GM21515 (cell line): ENCODE measurements around the gene COL12A1.

Source experiments
- ATAC-seq: cut with Tn5 transposase; IDR thresholded peaks from one replicate; pipeline ENCODE4 v1.9.1; 2021; ENCODE audit not compliant: unreplicated experiment

The COL12A1 gene

DNA sequence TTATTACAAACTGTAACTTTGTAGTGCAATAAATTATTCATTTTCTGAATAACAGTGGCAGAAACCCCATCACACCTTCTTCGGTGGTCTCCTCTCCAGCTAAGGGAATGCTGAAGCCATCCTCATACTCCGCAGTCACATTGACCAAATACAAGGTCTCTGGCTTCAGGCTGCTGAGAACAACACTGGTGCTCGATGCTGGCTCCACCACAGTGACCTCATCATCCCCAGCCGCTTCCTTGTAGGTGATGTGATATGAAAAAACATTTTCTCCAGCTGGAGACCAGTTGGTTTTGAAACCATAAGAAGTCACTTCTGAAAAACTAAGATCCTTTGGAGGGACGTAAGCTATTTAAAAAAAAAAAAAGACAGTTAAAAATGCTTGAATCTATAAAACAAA is 25.0 kb downstream of the COL12A1 start:
- no peak for ATAC-seq

DNA sequence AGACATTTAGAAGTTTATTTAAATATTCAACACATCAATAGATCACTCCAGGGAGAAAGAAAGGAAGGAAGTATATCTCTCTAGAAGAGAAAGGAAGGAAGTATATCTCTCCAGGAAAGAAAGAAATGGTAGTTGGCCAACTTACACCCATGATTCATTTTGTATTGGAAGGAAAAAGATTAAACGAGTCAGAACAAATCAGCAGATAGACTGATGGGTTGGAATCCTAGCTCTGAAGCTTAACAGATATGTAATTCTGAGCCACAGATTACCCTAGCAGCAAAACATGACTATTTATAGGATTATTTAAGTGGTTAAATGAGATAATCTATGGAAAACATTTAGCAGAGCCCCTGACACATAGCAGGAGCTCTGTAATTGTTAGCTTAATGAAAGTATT is 27.1 kb downstream of the COL12A1 start:
- no peak for ATAC-seq

DNA sequence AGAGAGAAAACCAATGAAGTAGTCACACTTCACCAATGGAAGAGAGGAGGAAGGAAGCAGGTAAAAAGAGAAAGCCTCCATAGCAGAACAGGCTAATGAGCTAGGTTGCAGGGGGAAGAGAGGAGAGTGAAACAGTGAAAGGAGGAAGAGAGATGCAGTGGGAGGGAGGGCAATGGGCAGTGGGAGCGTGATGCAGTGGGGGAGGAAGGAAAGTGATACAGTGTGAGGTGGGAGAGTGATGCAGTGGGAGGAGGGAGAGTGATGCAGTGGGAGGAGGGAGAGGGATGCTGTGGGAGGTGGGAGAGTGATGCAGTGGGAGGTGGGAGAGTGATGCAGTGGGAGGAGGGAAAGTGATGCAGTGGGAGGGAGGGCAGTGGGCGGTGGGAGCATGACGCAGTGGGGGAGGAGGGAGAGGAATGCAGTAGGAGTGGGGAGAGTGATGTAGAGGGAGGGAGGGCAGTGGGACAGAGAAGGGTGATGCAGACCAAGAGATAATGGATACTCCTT is 29.7 kb downstream of the COL12A1 start:
- no peak for ATAC-seq

DNA sequence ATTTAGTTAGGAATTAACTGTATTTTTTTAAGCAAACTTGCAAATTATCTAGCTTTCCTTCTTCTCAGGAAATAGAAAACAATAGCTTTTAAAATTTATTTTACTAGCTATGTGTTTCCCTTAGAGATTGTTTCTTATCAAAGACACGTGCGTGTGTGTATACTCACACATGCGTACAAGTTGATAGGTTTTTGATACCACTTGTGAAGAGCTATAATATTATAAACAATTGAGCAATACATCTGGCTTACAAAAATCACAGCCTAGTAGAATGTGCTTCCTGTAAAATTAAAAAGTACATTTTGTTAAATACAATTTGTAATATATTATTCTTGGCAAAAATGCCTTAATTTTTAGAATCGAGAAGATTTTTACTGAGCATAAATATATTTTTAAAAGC is 33.9 kb downstream of the COL12A1 start:
- no peak for ATAC-seq

DNA sequence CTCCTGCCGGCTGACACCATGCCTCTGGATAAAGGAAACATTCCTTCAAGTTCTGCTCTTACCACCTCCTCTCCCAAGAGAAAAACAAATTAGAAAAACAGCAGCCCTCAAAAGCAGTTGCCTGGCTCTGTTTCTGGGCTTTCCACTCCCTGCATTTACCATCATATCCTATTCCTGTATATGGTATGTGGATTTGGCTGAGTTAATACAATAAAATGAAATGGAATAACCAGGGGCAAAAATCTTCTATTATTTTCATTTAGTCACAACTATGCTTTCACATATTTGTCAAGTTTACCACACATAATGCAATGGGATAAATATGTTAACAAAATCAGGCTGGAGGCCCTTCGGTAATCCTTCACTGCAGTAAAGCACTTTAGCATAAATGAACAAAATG is 34.3 kb downstream of the COL12A1 start:
- no peak for ATAC-seq

DNA sequence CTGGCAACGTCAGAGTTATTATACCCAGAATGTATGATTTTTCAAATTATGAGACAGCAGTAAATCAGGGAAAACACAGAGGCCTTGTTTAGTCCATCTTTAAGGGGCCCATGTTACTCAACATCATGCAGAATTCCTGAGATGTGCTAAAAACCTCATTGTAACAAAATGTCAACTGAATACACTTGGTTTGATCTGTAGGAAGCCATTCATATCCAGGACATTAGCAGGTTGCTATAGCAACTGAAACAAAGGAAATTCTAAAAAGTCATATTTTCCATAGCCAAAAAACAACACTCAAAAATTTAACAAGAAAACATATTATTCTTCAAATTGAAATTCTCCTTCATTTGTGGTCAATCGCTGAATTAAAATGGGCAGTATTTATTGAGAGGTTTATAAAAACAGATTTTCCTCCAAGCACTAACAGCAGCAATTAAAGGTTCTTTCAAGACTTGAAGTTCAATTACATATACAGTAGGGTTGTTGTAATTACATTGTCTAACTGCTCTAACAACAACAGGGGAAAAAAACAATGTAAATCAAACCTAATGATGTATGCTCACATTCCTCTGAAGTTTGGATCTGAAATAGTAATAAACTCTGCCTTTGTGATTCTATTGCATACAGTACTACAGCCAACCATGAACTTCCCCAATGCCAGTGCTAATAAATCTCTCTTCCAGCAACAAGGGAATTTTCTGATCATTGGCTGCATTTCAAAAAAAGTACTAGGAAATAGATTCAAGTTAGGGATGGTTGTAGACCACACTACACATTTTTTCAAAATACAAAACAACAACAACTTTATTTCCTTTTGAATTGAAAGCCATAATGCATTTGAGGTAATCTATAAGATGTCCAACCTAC is 34.9 kb downstream of the COL12A1 start:
- ATAC-seq = no peak

DNA sequence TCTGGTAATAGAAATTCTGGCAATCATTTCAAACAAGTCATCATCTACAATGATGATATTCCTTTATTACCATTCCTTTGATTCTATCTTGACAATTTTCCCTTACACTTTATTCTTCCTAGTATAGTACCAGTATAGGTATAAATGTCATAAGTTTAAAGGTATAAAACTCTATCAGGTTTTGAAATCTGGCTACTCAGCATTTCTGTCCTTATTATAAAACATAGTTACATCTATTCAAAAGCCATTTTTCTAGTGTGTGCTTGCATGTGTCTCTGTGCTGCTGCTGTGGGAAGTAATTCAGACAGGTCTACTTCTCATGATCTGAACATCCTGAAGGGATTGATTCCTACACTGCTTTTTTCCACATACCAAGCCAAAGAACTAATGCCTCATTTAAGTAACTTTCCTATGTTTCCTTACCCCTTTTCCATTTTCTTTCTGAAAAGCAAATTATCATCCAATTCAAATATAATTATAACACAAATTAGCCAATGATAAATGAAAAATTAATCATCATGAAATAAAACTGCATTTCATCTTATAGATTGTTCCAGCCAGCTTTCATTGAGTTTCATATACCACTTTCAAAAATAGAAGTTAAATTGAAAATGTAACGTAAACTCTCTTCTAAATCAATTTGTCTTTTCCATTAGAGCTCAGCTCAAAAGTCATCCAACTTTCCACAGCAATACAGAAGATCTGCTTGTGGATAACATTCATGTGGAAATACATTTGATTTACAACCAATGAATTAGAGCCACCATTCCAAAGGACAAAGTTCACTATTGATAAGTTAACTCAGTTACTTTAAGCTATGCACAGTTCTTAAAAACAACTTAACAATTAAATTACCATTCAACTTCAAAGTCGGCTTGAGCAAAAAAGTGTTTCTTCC is 35.9 kb downstream of the COL12A1 start:
- no peak for ATAC-seq

DNA sequence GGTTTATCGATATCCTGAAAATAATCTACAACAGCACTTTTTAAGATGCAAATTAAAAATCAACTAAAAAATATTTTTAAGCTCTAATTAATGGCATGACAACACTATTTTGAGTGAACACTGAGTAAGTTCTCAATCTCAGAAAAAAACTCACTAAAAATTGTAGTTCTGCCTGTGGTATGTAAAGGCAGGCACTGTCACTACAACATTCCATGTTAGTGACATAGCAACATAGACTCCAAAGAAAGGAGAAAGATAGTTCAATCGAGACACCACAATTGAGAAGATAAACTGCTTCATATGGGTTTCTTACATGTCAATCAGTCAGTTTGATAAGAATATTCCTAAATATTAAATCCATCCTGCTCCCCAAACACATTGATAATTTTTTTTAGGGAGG is 38.0 kb downstream of the COL12A1 start:
- no peak for ATAC-seq

DNA sequence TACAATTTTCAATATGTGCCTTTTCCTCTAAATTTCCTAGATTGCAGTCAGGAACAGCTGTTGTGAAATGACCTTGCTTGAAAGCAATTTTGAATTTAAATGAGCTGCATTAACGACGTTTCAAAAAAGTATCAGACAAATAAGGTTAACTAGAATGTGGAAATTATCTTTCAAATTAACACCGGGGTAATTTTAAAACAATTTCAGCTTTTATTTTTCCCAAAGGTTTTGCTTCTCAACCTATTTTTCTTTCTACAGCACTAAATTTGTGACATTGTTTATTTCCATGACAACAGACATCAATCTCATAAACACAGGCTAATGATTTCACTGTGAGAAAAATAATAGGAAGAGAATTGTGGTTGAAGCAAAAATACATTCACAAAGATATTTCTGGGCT is 38.5 kb downstream of the COL12A1 start:
- no peak for ATAC-seq

DNA sequence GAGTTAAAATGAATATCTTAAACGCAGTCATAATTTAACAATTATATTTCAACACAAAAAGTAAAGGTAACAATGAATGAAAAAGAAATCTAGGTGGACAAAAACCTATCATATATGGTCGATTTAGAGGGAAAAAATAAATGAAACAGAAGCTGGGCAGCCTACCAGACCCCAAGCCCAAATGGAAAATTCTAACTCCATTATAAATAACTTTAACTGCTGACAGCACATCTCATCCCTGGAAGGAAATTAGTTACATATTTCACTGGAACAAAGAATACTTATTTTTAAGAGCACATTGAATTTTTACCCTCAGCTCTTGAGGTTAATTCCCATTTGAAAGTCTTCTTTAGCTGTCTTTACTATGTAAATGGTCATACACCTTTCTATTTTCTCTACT is 39.1 kb downstream of the COL12A1 start:
- no peak for ATAC-seq

DNA sequence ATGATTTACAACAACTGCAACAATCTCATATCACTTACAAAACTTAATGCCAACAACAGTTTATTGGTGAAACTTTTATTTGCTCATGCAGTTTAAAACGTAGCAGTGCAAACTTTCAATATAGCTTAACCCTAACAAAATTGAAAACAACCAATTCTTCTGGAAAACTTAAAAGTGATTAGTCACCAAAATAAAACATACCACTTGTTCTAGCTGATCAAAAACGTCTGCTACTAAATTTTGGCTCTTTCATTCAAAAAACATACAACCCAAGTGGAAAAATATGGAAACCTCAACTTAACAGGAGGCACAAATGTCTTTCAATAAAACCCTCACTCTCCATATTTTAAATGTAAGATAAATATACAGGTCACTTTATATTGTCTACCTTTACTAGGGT is 39.6 kb downstream of the COL12A1 start:
- no peak for ATAC-seq

DNA sequence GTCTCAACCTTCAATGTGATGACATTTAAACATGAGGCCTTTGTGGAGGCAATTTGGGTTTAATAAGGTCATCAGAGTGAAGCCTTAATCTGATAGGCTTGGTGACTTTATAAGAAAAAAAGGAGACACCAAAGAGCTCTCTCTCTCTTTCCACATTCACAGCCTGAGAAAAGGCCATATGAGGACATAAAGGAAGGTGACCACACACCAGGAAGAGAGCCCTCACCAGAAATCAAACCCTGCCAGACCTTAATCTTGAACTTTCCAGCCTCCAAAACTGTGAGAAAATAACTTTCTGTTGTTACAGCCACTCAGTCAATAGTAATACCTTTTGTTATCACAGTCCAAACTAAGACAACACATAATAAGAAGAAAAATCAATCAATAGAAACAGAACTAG is 47.7 kb downstream of the COL12A1 start:
- ATAC-seq = no peak

DNA sequence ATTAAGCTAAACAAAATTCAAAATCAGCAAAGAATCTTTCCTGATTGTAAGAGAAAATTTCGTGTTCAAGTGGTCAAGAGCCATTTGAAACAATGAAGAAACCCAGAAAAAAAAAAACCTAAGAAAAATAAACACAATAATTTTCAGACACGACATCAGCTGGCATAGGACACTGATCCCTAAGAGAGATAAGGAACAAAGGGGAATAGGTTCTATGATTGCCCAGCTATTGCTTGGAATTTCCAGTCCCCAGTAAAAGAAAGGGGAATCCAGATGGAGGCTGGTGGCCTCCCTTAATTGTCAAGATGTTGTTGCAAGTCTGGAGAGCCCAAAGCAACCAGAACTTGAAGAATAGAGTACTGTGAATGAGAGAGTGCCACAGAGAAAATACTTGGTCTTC is 48.5 kb downstream of the COL12A1 start:
- ATAC-seq = no peak

DNA sequence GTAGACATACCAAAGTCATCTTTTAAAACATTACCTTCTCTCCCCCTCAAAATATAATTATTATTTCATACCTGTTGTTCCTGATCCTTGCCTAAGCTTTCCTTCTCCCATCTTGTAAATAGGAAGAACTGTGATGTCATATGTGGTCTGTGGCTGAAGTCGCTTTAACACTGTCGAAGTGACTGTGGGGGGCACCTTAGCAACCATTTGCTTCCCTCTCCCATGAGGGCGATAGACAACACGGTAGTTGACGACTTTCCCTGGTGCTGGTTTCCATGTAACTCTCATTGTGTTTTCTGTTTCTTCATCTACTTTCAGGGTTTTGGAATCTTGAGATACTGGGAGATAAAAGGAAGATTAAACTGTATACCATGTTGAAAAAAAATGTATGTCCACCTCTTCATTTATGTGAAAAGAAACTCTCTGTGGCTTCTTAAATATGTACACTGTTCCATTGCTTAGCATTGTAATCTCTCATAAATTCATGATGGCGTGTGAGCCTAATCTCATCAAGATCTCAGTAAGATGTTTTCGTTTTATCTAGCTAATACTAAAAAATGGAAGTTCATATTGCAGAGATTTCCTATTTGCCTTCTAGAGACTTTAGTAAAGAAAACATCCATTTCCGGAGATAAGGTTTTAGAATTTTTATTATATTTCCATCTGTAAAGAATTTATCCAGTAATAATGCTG is 49.5 kb downstream of the COL12A1 start:
- no peak for ATAC-seq

DNA sequence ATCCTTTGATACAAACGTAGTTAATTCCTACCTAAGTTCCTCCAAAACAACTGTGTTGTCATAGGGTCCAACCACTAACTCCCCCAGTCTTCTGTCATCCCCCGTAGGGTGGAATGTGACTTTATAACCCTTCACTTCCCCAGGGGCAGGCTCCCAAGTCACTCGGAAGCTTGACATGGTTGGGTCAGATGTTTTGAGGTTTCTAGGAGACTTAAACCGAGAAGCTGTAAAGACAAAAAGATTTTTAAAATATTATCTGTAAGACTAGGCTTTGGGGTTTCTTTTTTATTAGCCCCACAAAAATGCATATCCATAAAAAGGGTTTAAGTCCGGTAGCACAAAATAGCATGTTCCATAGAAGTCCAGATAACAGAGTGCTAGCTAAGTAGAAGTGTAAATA is 50.2 kb downstream of the COL12A1 start:
- ATAC-seq = no peak

DNA sequence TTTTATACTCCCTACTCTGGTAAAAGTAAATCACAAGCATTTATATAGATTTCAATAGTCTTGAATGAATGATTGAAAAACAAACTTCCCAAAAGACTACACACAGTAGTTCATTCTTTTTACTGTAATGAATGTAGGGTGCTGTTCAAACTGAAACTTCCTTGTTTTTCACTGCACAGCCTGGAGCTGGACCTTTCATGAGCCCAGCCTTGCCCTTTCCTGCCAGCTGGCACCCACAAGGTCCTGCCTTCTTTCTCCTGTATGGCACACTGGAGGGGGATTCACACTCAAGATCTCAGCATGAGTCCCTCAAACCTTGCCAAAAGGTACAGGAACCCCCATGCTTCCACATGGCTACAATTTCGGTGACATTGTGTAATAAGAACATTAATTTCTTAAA is 50.9 kb downstream of the COL12A1 start:
- ATAC-seq = no peak

DNA sequence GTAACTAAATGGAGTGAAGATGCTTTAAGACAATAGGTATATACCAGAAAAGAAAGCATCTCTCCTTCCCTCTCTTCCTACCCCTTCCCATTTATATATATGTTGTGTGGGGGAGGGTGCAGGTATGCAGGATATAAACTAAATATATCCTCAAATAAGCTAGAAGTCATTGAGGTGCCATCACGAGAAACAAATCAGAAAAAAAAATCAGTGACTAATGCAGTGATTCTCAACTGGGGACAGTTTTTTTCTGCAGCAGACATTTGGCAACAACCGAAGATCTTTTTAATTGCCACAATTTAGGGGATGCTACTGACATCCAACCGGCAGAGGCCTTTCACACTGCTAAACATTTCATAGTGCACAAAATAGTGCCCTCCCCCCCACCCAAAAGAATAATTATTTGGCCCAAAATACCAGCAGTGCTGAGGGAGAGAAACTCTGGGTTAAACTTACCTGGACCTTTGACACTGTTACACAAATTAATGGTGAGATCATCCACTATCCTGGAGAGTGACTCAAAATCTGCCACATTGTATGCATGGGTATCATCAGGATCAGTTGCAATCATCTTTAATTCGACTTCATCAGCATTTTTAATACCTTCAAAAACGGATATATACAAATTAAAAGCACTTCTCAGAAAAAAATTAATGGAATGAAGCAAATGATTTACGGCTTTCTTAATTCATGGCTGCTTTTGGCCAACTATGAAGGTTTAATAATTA is 55.0 kb downstream of the COL12A1 start:
- no peak for ATAC-seq

DNA sequence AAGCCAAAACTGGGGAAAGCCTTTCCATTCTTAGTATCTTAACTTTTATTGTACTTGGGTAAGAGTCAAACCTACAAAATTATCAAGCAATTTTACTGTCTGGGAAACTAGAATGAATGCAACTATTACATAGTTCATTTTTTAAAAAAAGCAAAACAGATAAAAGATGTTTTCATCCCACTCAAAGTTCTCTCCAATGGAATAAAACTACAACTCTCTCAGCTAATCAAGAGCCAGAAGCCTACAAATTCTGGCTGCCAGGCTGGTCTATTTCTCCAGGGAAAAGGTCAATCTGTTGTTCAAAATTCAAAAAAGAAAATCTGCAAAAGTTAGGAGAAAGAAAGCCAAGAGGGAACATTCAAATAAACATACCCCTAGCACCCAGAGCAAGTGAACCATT is 56.2 kb downstream of the COL12A1 start:
- no peak for ATAC-seq

DNA sequence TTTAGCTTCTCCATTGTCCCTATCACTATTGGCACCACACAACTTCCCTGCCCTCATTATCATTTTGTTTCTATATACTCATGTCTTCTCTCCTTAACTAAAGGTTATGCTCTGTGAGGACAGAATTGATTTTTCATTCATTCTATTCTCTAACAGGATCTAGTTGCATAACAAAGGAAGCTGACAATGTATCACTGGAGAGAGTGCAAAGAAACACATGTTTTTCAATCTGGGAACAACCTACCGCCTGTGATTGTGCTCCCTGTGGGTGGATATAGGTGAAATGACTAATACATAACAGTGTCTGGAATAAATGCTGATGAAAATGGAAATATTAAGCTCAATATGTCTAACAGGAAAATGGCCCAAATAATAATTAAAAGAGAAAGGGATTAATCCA is 56.6 kb downstream of the COL12A1 start:
- no peak for ATAC-seq

DNA sequence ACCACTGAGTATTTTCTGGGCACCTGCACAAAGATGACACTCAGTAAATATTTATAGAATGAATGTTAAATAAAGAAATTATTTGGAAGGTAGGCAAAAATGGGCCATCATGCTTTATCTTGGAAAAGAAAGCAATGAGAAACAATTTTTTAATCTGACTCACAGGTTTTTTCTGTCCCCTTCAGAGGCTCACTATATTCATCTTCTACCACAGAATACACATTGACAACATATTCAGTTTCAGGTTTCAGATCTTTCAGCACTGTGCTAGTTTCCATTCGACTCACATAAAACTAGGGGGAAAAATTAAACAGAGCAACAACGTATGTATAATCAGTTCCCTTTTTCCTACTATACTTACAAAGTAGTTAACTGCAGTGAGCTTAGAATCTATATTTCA is 58.3 kb downstream of the COL12A1 start:
- ATAC-seq = peak; percentile 93

DNA sequence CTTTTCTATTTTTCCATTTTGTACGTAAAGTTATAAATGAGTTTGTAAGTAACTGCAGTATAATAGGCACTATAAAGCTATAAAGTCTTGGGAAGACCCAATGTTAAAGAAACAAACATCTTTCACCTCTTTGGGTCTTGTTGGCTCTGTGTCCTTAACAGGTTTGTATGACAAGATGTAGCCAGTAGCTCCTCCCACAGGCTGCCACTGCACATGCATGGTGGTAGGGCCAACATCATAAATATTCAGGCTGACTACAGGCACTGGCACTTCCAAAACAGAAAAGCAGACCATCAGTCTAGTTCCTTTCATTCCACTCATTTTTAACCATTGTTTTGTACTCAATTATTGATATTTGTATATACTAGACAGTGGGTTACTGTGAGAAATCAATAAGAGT is 59.9 kb downstream of the COL12A1 start:
- no peak for ATAC-seq
